GM20000 (cell line): Measurements from ENCODE around the gene ATAD3C.
"Not testable (repeated sequence)": the region's sequence is repeated elsewhere in the genome, so short reads cannot be mapped to it uniquely, and the experiment has no call there.

Experiments used
- DNase-seq: peaks from one replicate; pipeline ENCODE4 v3.0.0; 2012; ENCODE audit warnings: low spot score
- CTCF ChIP-seq: IDR thresholded peaks from 2 replicates; pipeline ENCODE4 v1.5.1; 2012; ENCODE audit warnings: mild to moderate bottlenecking, control low read depth; ENCODE audit errors: extremely low read depth, missing control alignments

ATAD3C gene

GRCh38 chr1:1406101-1406820 is 43.2 kb upstream of the ATAD3C start:
- TF ChIP-seq CTCF, result no peak
- no peak for DNase-seq

- DNase-seq, result peak; percentile 99
- no peak for TF ChIP-seq CTCF
Measured at GRCh38 chr1:1406821-1407635, 42.5 kb upstream of the ATAD3C start, which contains the start of gene MRPL20. MRPL20 (minus strand) TSS chr1:1407293; CDS start chr1:1407217, 76 bp downstream.

- DNase-seq, result no peak
Measured at GRCh38 chr1:1407636-1408318, 41.7 kb upstream of the ATAD3C start.

GRCh38 chr1:1410238-1410637 is 39.3 kb upstream of the ATAD3C start:
- not testable (repeated sequence) for DNase-seq

More at GRCh38 chr1:1407636-1408318, 41.7 kb upstream of the ATAD3C start:
- TF ChIP-seq CTCF, result no peak

GRCh38 chr1:1411626-1412025 is 37.9 kb upstream of the ATAD3C start:
- DNase-seq, result no peak
- no peak for TF ChIP-seq CTCF

GRCh38 chr1:1412311-1412902 is 37.1 kb upstream of the ATAD3C start:
- DNase-seq, result not testable (repeated sequence)

- TF ChIP-seq CTCF, result no peak
Measured at GRCh38 chr1:1415751-1416150, 33.7 kb upstream of the ATAD3C start.

GRCh38 chr1:1417396-1417795 is 32.1 kb upstream of the ATAD3C start:
- DNase-seq, result not testable (repeated sequence)

More at GRCh38 chr1:1415751-1416150, 33.7 kb upstream of the ATAD3C start:
- no peak for DNase-seq

GRCh38 chr1:1417825-1418463 is 31.5 kb upstream of the ATAD3C start:
- not testable (repeated sequence) for DNase-seq
